ENCODE results near the gene STAC.

- TF ChIP-seq CTCF (IDR thresholded peaks at IDR 0.05 in 4 of 5, conservative IDR thresholded peaks at IDR 0.05 in 1 of 5): no peak
- TF ChIP-seq POLR2A (IDR thresholded peaks at IDR 0.05): no peak
Observed at GRCh38 chr3:36561601-36562000, 181.3 kb downstream of the STAC start.

All from gastrocnemius medialis (tissue), 4 donors.